H9 (cell line): Measurements from ENCODE around the gene MYO5C. TPM values are rescaled to one million over a fixed set of nuclear protein-coding genes. Genes with fewer than 3 reads are reported as not detected.

Experiments used
- DNase-seq: peaks from one replicate; pipeline ENCODE4 v3.0.0-alpha.2; 2017
- H2AFZ ChIP-seq: one replicate; pipeline ENCODE4 v1.6.1; 2013; ENCODE audit warnings: mild to moderate bottlenecking, low read length, control low read depth, moderate library complexity
- H2AK5ac ChIP-seq: 2 replicates; pipeline ENCODE4 v1.6.1; 2013; ENCODE audit warnings: low read length, control low read depth, mixed read lengths; ENCODE audit not compliant: insufficient read length
- H2BK120ac ChIP-seq: one replicate; pipeline ENCODE4 v1.6.1; 2013; ENCODE audit warnings: low read depth, mild to moderate bottlenecking, low read length, control low read depth, inconsistent platforms; ENCODE audit not compliant: poor library complexity, severe bottlenecking
- H2BK12ac ChIP-seq: 2 replicates; pipeline ENCODE4 v1.6.1; 2013; ENCODE audit warnings: low read length, control low read depth, mixed read lengths, low read depth; ENCODE audit not compliant: insufficient read length
- H2BK15ac ChIP-seq: 2 replicates; pipeline ENCODE4 v1.6.1; 2013; ENCODE audit warnings: low read depth, low read length, control low read depth
- H2BK20ac ChIP-seq: one replicate; pipeline ENCODE4 v1.6.1; 2013; ENCODE audit warnings: low read depth, mild to moderate bottlenecking, low read length, control low read depth, inconsistent platforms; ENCODE audit not compliant: poor library complexity, severe bottlenecking
- H2BK5ac ChIP-seq: 2 replicates; pipeline ENCODE4 v1.6.1; 2013; ENCODE audit warnings: low read length, control low read depth, mixed read lengths; ENCODE audit not compliant: insufficient read length
- H3K14ac ChIP-seq: 2 replicates; pipeline ENCODE4 v1.6.1; 2013; ENCODE audit warnings: low read length, control low read depth; ENCODE audit not compliant: insufficient read depth
- H3K18ac ChIP-seq: 2 replicates; pipeline ENCODE4 v1.6.1; 2013; ENCODE audit warnings: low read depth, mild to moderate bottlenecking, mixed read lengths, low read length, control low read depth; ENCODE audit not compliant: insufficient read length
- H3K23ac ChIP-seq: 2 replicates; pipeline ENCODE4 v1.6.1; 2013; ENCODE audit warnings: low read length, control low read depth, mixed read lengths, low read depth; ENCODE audit not compliant: insufficient read length
- H3K23me2 ChIP-seq: 2 replicates; pipeline ENCODE4 v1.6.1; 2013; ENCODE audit warnings: low read depth, mild to moderate bottlenecking, mixed read lengths, low read length, control low read depth; ENCODE audit not compliant: insufficient read length, poor library complexity, severe bottlenecking
- H3K27ac ChIP-seq: 2 replicates; pipeline ENCODE4 v1.5.1; 2013; ENCODE audit warnings: low read length, control low read depth, mixed read lengths, low read depth; ENCODE audit not compliant: insufficient read length
- H3K27me3 ChIP-seq: 2 replicates; pipeline ENCODE4 v1.6.1; 2013; ENCODE audit warnings: low read length, control low read depth, inconsistent platforms; ENCODE audit not compliant: insufficient read depth
- H3K4ac ChIP-seq: 2 replicates; pipeline ENCODE4 v1.6.1; 2013; ENCODE audit warnings: low read depth, mild to moderate bottlenecking, control low read depth, inconsistent platforms, low read length, moderate library complexity
- H3K4me1 ChIP-seq: 2 replicates; pipeline ENCODE4 v1.6.1; 2013; ENCODE audit warnings: low read length, control low read depth, inconsistent platforms; ENCODE audit not compliant: insufficient read depth
- H3K4me2 ChIP-seq: 2 replicates; pipeline ENCODE4 v1.6.1; 2013; ENCODE audit warnings: low read length, control low read depth, mixed read lengths; ENCODE audit not compliant: insufficient read length, insufficient read depth
- H3K56ac ChIP-seq: 2 replicates; pipeline ENCODE4 v1.6.1; 2013; ENCODE audit warnings: low read depth, mild to moderate bottlenecking, mixed read lengths, low read length, control low read depth; ENCODE audit not compliant: insufficient read length
- H3K79me1 ChIP-seq: 2 replicates; pipeline ENCODE4 v1.6.1; 2013; ENCODE audit warnings: low read depth, mild to moderate bottlenecking, moderate library complexity, low read length, control low read depth, inconsistent platforms; ENCODE audit not compliant: insufficient read depth, poor library complexity, severe bottlenecking
- H3K79me2 ChIP-seq: 2 replicates; pipeline ENCODE4 v1.6.1; 2013; ENCODE audit warnings: low read length, control low read depth, inconsistent platforms; ENCODE audit not compliant: insufficient read depth
- H3K9ac ChIP-seq: 2 replicates; pipeline ENCODE4 v1.6.1; 2013; ENCODE audit warnings: low read length, control low read depth, mixed read lengths; ENCODE audit not compliant: insufficient read length; ENCODE audit errors: extremely low read depth
- H3K9me3 ChIP-seq: one replicate; pipeline ENCODE4 v1.6.1; 2013; ENCODE audit warnings: low read depth, low read length, inconsistent platforms; ENCODE audit not compliant: control insufficient read depth
- H3T11ph ChIP-seq: one replicate; pipeline ENCODE4 v1.6.1; 2013; ENCODE audit warnings: mild to moderate bottlenecking, low read length, control low read depth, inconsistent platforms
- H4K20me1 ChIP-seq: one replicate; pipeline ENCODE4 v1.6.1; 2013; ENCODE audit not compliant: control insufficient read depth, insufficient read length, insufficient read depth
- H4K5ac ChIP-seq: 2 replicates; pipeline ENCODE4 v1.6.1; 2013; ENCODE audit warnings: low read depth, mild to moderate bottlenecking, mixed read lengths, low read length, control low read depth; ENCODE audit not compliant: insufficient read length
- H4K8ac ChIP-seq: replicated peaks from 2 replicates; pipeline ENCODE4 v1.6.1; 2013; ENCODE audit warnings: low read length, control low read depth, mixed read lengths, low read depth; ENCODE audit not compliant: insufficient read length
- H4K91ac ChIP-seq: 2 replicates; pipeline ENCODE4 v1.6.1; 2013; ENCODE audit warnings: low read depth, mild to moderate bottlenecking, moderate library complexity, mixed read lengths, low read length, control low read depth; ENCODE audit not compliant: insufficient read length
- H3K27ac Mint-ChIP-seq, 3 experiments: 2 replicates in 2 of 3; 3 replicates in 1 of 3; pipeline ENCODE4 v1.8.0; 2020 to 2021; ENCODE audit warnings: mixed read lengths in 3 of 3, mild to moderate bottlenecking in 1 of 3, moderate library complexity in 1 of 3
- H3K27me3 Mint-ChIP-seq: 2 replicates; pipeline ENCODE4 v1.8.0; 2021; ENCODE audit warnings: low read depth, mild to moderate bottlenecking, moderate library complexity, mixed read lengths
- H3K36me3 Mint-ChIP-seq, 3 experiments: 2 replicates in 2 of 3; 3 replicates in 1 of 3; pipeline ENCODE4 v1.8.0; 2020 to 2021; ENCODE audit warnings: low read depth in 3 of 3, mixed read lengths in 3 of 3; ENCODE audit not compliant: insufficient read depth in 1 of 3
- H3K4me1 Mint-ChIP-seq, 2 experiments: 2 replicates each; pipeline ENCODE4 v1.8.0; 2020; ENCODE audit warnings: mixed read lengths in 2 of 2
- H3K4me3 Mint-ChIP-seq, 2 experiments: 2 replicates in 1 of 2; 3 replicates in 1 of 2; pipeline ENCODE4 v1.8.0; 2020 to 2021; ENCODE audit warnings: mild to moderate bottlenecking in 2 of 2, mixed read lengths in 2 of 2, moderate library complexity in 1 of 2
- H3K9me3 Mint-ChIP-seq, 2 experiments: 2 replicates in 1 of 2; 3 replicates in 1 of 2; pipeline ENCODE4 v1.8.0; 2020; ENCODE audit warnings: mild to moderate bottlenecking in 2 of 2, mixed read lengths in 2 of 2, moderate library complexity in 1 of 2
- CTCF ChIP-seq: fragments of 200-600 bp; sonication (generic); conservative IDR thresholded peaks from 3 replicates; pipeline ENCODE4 v1.8.0; 2021; ENCODE audit warnings: antibody characterized with exemption, mild to moderate bottlenecking
- WGBS: extraction: QIAGEN DNeasy Blood & Tissue Kit; methylation state at CpG from one replicate; pipeline ENCODE4 v1.1.7; 2013; ENCODE audit warnings: missing lambda C conversion rate, low lambda C conversion rate, mixed read lengths; ENCODE audit not compliant: insufficient read length; ENCODE audit errors: extremely low coverage; 5-methylcytosine and 5-hydroxymethylcytosine counted together
- total RNA-seq: library from RNA; stranded (reverse); gene quantifications from 2 replicates; pipeline ENCODE4 v1.2.1, GENCODE V29; 2021

Gene MYO5C
- total RNA-seq, 1 experiment from 2014 or later: 22.2 TPM

GRCh38 chr15:52338891-52339290 is 43.3 kb upstream of the MYO5C start:
- Histone ChIP-seq H2BK5ac (no peak overlapping the region), H3K4me2 (no peak overlapping the region), H3K79me1 (no peaks in the 10 kb centered on the region), H4K8ac (no peak overlapping the region), H4K20me1 (no peaks in the 10 kb centered on the region), H3K79me2 (no peaks in the 10 kb centered on the region), H3K27me3 (no peaks in the 10 kb centered on the region), H3K14ac (no peak overlapping the region), H3K18ac (no peak overlapping the region), H3K9me3 (no peaks in the 10 kb centered on the region), H3K9ac (no peak overlapping the region), H3K23ac (no peak overlapping the region), H3K27ac (no peak overlapping the region), H4K91ac (no peak overlapping the region), H4K5ac (no peak overlapping the region), H2BK12ac (no peak overlapping the region), H3K4ac (no peak overlapping the region), H3T11ph (no peak overlapping the region), H3K4me1 (no peaks in the 10 kb centered on the region; the same call in 1 of the 2 replicates), H2BK15ac (no peak overlapping the region), H2AK5ac (no peak overlapping the region), H3K23me2 (no peaks in the 10 kb centered on the region), H2AFZ (no peak overlapping the region), H3K56ac (no peak overlapping the region), H2BK120ac (no peak overlapping the region), H2BK20ac (no peak overlapping the region)
- Mint-ChIP-seq H3K27me3 (no peaks in the 10 kb centered on the region), H3K9me3 (no peaks in the 10 kb centered on the region), H3K4me3 (no peak overlapping the region), H3K4me1 (peaks cover 37% of the 10 kb centered on the region in 2 experiments), H3K27ac (no peak overlapping the region), H3K36me3 (0 out of 7 replicates have a peak, but pooled peaks cover 0 to 6% (median 2%) of the 10 kb centered on the region in 3 experiments)
- WGBS: no CpG with 5 or more reads among the region's 1 CpG
- DNase-seq: no peak
- TF ChIP-seq CTCF: no peak
